HCT116 (cell line): ENCODE results near the gene SPDYE3. TPM values are rescaled to one million over a fixed set of nuclear protein-coding genes. Genes with fewer than 3 reads are reported as not detected.
"Not testable (repeated sequence)": the region's sequence is repeated elsewhere in the genome, so short reads cannot be mapped to it uniquely, and the experiment has no call there.

ENCODE experiments used
- ATAC-seq: fragments of 200-7000 bp; cut with Tn5 transposase; 2 replicates; pipeline ENCODE4 v1.9.1; 2020; ENCODE audit warnings: mild to moderate bottlenecking, moderate library complexity
- BruUV-seq: library from RNA; stranded (reverse); fragments of 400-500 nt; replicated peaks from 2 replicates; lab custom pipeline; 2021; lab: Mats Ljungman, UMichigan
- CTCF ChIA-PET: fragments of 300-600 bp; sonication (Branson Sonifier 250); formaldehyde crosslinking; loops from one replicate; lab custom pipeline; 2021; ENCODE audit warnings: antibody characterized with exemption; lab: Charles Lee
- POLR2A ChIA-PET: fragments of 300-600, 350-600 bp; sonication (Branson Sonifier 250); formaldehyde crosslinking; loops from one replicate; lab custom pipeline; 2021; ENCODE audit warnings: antibody characterized with exemption; lab: Charles Lee
- RAD21 ChIA-PET, 2 experiments: fragments of 300-600 bp; sonication (Branson Sonifier 250); formaldehyde crosslinking; loops; one replicate each; lab custom pipeline; 2023; ENCODE audit warnings: low total read pairs in 2 of 2; ENCODE audit not compliant: uncharacterized antibody in 2 of 2, unreplicated experiment in 2 of 2, low non-redundant PET in 1 of 2; lab: Charles Lee
- DNase-seq: peaks from one replicate; pipeline ENCODE4 v3.0.0-alpha.2; 2010; ENCODE audit warnings: low read depth, low spot score
- H2AFZ ChIP-seq: fragments of 200-600 bp; shearing (Covaris generic), sonication (generic); 2 replicates; pipeline ENCODE4 v1.6.1; 2017; ENCODE audit warnings: low read depth, mixed run types, mixed read lengths, antibody characterized with exemption, low read length; ENCODE audit not compliant: poor library complexity, severe bottlenecking
- H3K27ac ChIP-seq: 2 replicates; pipeline ENCODE4 v1.5.1; 2012; ENCODE audit warnings: low read depth, low read length
- H3K27me3 ChIP-seq: fragments of 200-600 bp; sonication (generic); 2 replicates; pipeline ENCODE4 v1.6.1; 2016; ENCODE audit warnings: mixed run types, low read length, mixed read lengths; ENCODE audit not compliant: insufficient read depth
- H3K36me3 ChIP-seq, 2 experiments: fragments of 200-500 bp in 1 of 2; fragments of 200-600 bp in 1 of 2; sonication (Bioruptor generic) in 1 of 2; sonication (generic) in 1 of 2; 2 replicates each; pipeline versions ENCODE4 v1.5.1 to v1.6.1; 2014 to 2016; ENCODE audit warnings: low read length in 2 of 2, inconsistent platforms in 1 of 2, mixed read lengths in 1 of 2, mixed run types in 1 of 2; ENCODE audit not compliant: insufficient read depth in 2 of 2, control insufficient read depth in 1 of 2
- H3K4me1 ChIP-seq, 2 experiments: fragments of 200-600 bp in 1 of 2; sonication (generic) in 1 of 2; 2 replicates each; pipeline versions ENCODE4 v1.5.1 to v1.6.1; 2012 to 2017; ENCODE audit warnings: low read length in 2 of 2, inconsistent platforms in 1 of 2, mild to moderate bottlenecking in 1 of 2, mixed read lengths in 1 of 2, mixed run types in 1 of 2, moderate library complexity in 1 of 2; ENCODE audit not compliant: insufficient read depth in 2 of 2, control insufficient read depth in 1 of 2
- H3K4me2 ChIP-seq: fragments of 200-600 bp; sonication (generic); 2 replicates; pipeline ENCODE4 v1.6.1; 2017; ENCODE audit warnings: mixed run types, low read length, mixed read lengths
- H3K4me3 ChIP-seq, 2 experiments: fragments of 200-600 bp in 1 of 2; sonication (generic) in 1 of 2; replicated peaks in 1 of 2; 2 replicates each; pipeline ENCODE4 v1.5.1; 2011 to 2016; ENCODE audit warnings: low read length in 2 of 2, control low read depth in 1 of 2, low read depth in 1 of 2, mild to moderate bottlenecking in 1 of 2, mixed read lengths in 1 of 2, mixed run types in 1 of 2
- H3K79me2 ChIP-seq: fragments of 200-600 bp; sonication (generic); 2 replicates; pipeline ENCODE4 v1.6.1; 2017; ENCODE audit warnings: mild to moderate bottlenecking, mixed run types, low read length, moderate library complexity, mixed read lengths; ENCODE audit not compliant: insufficient read depth
- H3K9ac ChIP-seq: fragments of 200-600 bp; sonication (generic); 2 replicates; pipeline ENCODE4 v1.6.1; 2016; ENCODE audit warnings: low read length, mixed read lengths
- H3K9me2 ChIP-seq: fragments of 200-600 bp; sonication (generic), shearing (Covaris generic); 2 replicates; pipeline ENCODE4 v1.6.1; 2017; ENCODE audit warnings: mixed run types, mild to moderate bottlenecking, moderate library complexity; ENCODE audit not compliant: insufficient read depth
- H3K9me3 ChIP-seq, 2 experiments: fragments of 200-500 bp in 1 of 2; fragments of 200-600 bp in 1 of 2; sonication (Bioruptor generic) in 1 of 2; sonication (generic) in 1 of 2; 2 replicates each; pipeline ENCODE4 v1.6.1; 2014 to 2017; ENCODE audit warnings: low read length in 2 of 2, mixed read lengths in 2 of 2, inconsistent platforms in 1 of 2, low read depth in 1 of 2, mild to moderate bottlenecking in 1 of 2, mixed run types in 1 of 2, moderate library complexity in 1 of 2; ENCODE audit not compliant: control insufficient read depth in 1 of 2, insufficient read depth in 1 of 2
- H4K20me1 ChIP-seq: fragments of 200-600 bp; sonication (generic), shearing (Covaris generic); 2 replicates; pipeline ENCODE4 v1.6.1; 2017; ENCODE audit warnings: mixed run types, mild to moderate bottlenecking, moderate library complexity; ENCODE audit not compliant: insufficient read depth
- CEBPB ChIP-seq: IDR thresholded peaks from 2 replicates; pipeline ENCODE4 v1.6.1; 2012; ENCODE audit warnings: low read depth
- CTCF ChIP-seq, 3 experiments: fragments of 200-600 bp in 1 of 3; sonication (generic) in 1 of 3; IDR thresholded peaks in 2 of 3; conservative IDR thresholded peaks in 1 of 3; 2 replicates each; pipeline ENCODE4 v1.5.1; 2012 to 2017; ENCODE audit warnings: low read depth in 2 of 3, low read length in 2 of 3, antibody characterized with exemption in 1 of 3, borderline replicate concordance in 1 of 3, control low read depth in 1 of 3, mild to moderate bottlenecking in 1 of 3, mixed read lengths in 1 of 3, mixed run types in 1 of 3, moderate library complexity in 1 of 3; ENCODE audit not compliant: insufficient read depth in 1 of 3
- EGR1 ChIP-seq: IDR thresholded peaks from 2 replicates; pipeline ENCODE4 v1.6.1; 2012; ENCODE audit warnings: low read depth
- POLR2A ChIP-seq: IDR thresholded peaks from 2 replicates; pipeline ENCODE4 v1.7.0; 2011; ENCODE audit warnings: borderline replicate concordance; ENCODE audit not compliant: insufficient read depth, insufficient read length; ENCODE audit errors: extremely low read depth
- RAD21 ChIP-seq: IDR thresholded peaks from 2 replicates; pipeline ENCODE4 v1.6.1; 2012; ENCODE audit warnings: low read depth, mild to moderate bottlenecking
- REST ChIP-seq: IDR thresholded peaks from 2 replicates; pipeline ENCODE4 v1.6.1; 2012; ENCODE audit warnings: low read depth
- YY1 ChIP-seq: IDR thresholded peaks from 2 replicates; pipeline ENCODE4 v1.6.1; 2011; ENCODE audit warnings: low read length, low read depth, moderate library complexity, mild to moderate bottlenecking; ENCODE audit not compliant: insufficient replicate concordance; ENCODE audit errors: extremely low read depth
- intact Hi-C: fragments of 100-400 bp; cut with micrococcal nuclease; formaldehyde crosslinking; loops from 2 replicates; pipeline ENCODE4 v1.10.0; 2022
- total RNA-seq: library from RNA; stranded (reverse); gene quantifications from one replicate; pipeline ENCODE4 v1.2.1, GENCODE V29; 2021; ENCODE audit not compliant: unreplicated experiment
- TF ChIP-seq, protein P1 (sequence below): IDR thresholded peaks from 2 replicates; pipeline ENCODE4 v1.6.1; 2012

SPDYE3 gene
- total RNA-seq, 1 experiment from 2014 or later = not detected

DNA sequence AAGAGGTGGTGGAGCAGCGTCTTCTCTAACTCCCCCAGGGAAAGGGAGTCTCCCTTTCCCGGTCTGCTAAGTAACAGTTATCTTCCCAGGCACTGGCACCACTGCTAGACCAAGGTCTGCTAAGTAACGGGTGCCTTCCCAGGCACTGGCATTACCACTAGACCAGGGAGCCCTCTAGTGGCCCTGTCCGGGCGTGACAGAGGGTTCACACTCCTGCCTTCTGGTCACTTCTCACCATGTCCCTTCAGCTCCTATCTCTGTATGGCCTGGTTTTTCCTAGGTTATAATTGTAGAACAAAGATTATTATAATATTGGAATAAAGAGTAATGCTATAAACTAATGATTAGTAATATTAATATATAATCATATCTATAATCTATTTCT, 37.8 kb downstream of the SPDYE3 start:
- H3K9ac ChIP-seq, POLR2A ChIA-PET, BruUV-seq, H3K9me3 ChIP-seq, H3K27ac ChIP-seq, H3K4me3 ChIP-seq, H4K20me1 ChIP-seq, H2AFZ ChIP-seq, H3K4me2 ChIP-seq, H3K9me2 ChIP-seq, intact Hi-C loops, RAD21 ChIA-PET, H3K27me3 ChIP-seq: not testable (repeated sequence)
- H3K4me1 ChIP-seq = peaks cover 4 to 12% of the 10 kb centered on the region in 2 experiments; a peak in 3 of 4 replicates
- peaks cover 48 to 49% of the 10 kb centered on the region in 2 experiments for H3K36me3 ChIP-seq
- ATAC-seq = peak; percentile 60
- TF ChIP-seq CTCF (IDR thresholded peaks at IDR 0.05 in 2 of 3, conservative IDR thresholded peaks at IDR 0.05 in 1 of 3; ENCODE audit: borderline replicate concordance in 1 of 3, insufficient read depth in 1 of 3, low read depth in 2 of 3, low read length in 2 of 3) = peak; percentile 9 to 31 (median 23); a peak in 2 of 6 replicates
- peak; percentile 43 for TF ChIP-seq RAD21
- CTCF ChIA-PET = interaction anchor here (0.7 to 1.9 kb wide), 6 partner anchors 9 to 213 kb away, joined by 3 to 7 read pairs (median 4); no protein-coding TSS in a partner anchor
- H3K79me2 ChIP-seq = peaks cover 72% of the 10 kb centered on the region
- peak; percentile 31 for DNase-seq

DNA sequence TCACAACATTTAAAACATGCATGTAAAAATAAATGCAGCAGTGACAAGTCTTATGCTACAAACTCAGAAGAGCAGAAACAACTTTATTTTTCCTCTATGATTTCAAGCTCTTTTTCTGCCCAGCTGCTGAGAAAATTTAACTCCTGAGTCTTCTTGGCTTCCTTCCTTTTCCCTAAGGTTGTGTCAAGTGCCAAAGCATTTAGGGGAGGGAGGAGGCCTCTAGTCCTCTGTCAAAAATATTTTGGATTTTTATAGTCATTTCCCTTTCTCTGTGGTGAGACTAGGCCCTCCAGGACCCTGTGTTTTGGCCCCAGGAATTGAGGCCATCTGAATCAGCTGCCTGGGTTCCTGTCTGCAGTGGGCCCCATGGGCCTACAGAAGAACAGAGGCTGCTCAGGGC, 39.4 kb downstream of the SPDYE3 start:
- TF ChIP-seq REST = no peak
- TF ChIP-seq YY1 = no peak
- no peak for TF ChIP-seq CTCF (IDR thresholded peaks at IDR 0.05 in 2 of 3, conservative IDR thresholded peaks at IDR 0.05 in 1 of 3; ENCODE audit: borderline replicate concordance in 1 of 3, insufficient read depth in 1 of 3, low read depth in 2 of 3, low read length in 2 of 3)
- TF ChIP-seq, protein P1, sequence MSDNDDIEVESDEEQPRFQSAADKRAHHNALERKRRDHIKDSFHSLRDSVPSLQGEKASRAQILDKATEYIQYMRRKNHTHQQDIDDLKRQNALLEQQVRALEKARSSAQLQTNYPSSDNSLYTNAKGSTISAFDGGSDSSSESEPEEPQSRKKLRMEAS = no peak
- no peak for TF ChIP-seq EGR1
- TF ChIP-seq CEBPB = no peak
- TF ChIP-seq POLR2A = no peak
- ATAC-seq = no peak

More for the DNA sequence above, 39.4 kb downstream of the SPDYE3 start:
- H3K36me3 ChIP-seq = peaks cover 58 to 63% of the 10 kb centered on the region in 2 experiments
- RAD21 ChIA-PET = no interaction called here
- no peak overlapping the region for H3K27ac ChIP-seq
- intact Hi-C loops = no loop called here
- DNase-seq = no peak
- peaks cover 7% of the 10 kb centered on the region; the same call in 1 of the 2 replicates for H4K20me1 ChIP-seq
- H3K9me2 ChIP-seq = no peaks in the 10 kb centered on the region
- CTCF ChIA-PET = no interaction called here
- H3K4me1 ChIP-seq = peaks cover 4 to 12% of the 10 kb centered on the region in 2 experiments; a peak in 3 of 4 replicates
- H3K9ac ChIP-seq = no peak overlapping the region
- no peaks in the 10 kb centered on the region for H3K9me3 ChIP-seq
- POLR2A ChIA-PET = no interaction called here
- peaks cover 61% of the 10 kb centered on the region for H3K79me2 ChIP-seq
- no peak overlapping the region for H3K4me2 ChIP-seq
- no peak overlapping the region for H3K4me3 ChIP-seq
- BruUV-seq = no TSS peak
- H2AFZ ChIP-seq = no peak overlapping the region
- no peaks in the 10 kb centered on the region for H3K27me3 ChIP-seq
